Cardiac septum (tissue), 1 donor: Measurements from ENCODE around the gene NAA40. TPM values are rescaled to one million over a fixed set of nuclear protein-coding genes. Genes with fewer than 3 reads are reported as not detected.

Source experiments
- DNase-seq: peaks from one replicate; pipeline ENCODE4 v3.0.0-alpha.2; 2020; ENCODE audit warnings: low spot score
- intact Hi-C: fragments of 100-400 bp; cut with DNase I; formaldehyde crosslinking; loops from one replicate; pipeline ENCODE4 v1.14.0; 2022
- total RNA-seq: library from RNA; stranded (reverse); fragmentation: NEBNext Ultra II Directional; extraction: Animal tissue kit (Norgen Biotek cat#: 25700); gene quantifications from one replicate; pipeline ENCODE4 v1.2.1, GENCODE V29; 2021
- donor health status: DM: no; HTN: no; CAD: no.

NAA40 gene
- total RNA-seq, 1 donor from 2014 or later, result 19.2 TPM

GRCh38 chr11:63974259-63975143 is 35.7 kb downstream of the NAA40 start, which contains the start of gene COX8A:
TSS of gene COX8A (plus strand) at chr11:63974620. CDS start at chr11:63974681, 61 bp downstream.
- peak; percentile 99 for DNase-seq
- intact Hi-C loops, result loop anchor here (1.0 kb wide), 1 partner anchor 136 kb away; no protein-coding TSS in a partner anchor

DNA sequence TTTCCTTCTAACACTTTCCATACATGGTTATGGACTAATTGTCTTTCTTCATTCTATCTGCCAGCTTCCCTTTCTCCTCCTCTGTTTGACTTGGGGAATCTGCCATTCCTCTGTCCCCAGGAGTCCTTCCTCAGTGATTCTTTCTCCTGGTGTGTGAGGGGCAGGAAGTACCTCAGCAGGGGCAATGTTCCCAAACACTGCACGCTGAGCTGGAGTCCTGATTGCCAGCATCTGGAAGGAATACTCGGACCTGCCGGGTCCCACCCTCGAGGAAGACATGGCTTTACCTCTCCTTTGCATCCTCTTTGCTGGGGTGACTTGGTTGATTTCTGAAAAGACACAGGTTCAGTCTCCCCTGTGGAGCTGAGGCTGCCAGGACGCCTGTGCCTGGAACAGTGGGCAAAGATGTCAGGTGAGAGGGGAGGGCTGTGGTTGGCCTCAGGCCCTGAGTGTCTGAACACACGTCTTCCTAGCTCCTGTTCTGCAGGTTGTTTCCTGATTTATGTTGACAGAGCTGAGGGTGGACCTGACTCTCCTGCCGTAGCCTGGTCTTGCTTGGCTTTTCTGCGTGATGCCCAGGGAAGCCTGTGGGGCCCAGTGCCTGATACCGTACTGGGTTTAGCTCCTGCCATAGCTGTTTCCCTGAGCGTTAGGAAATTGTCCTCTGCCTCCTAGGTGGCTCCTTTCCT is 39.9 kb downstream of the NAA40 start:
- intact Hi-C loops, result no loop called here
- no peak for DNase-seq

DNA sequence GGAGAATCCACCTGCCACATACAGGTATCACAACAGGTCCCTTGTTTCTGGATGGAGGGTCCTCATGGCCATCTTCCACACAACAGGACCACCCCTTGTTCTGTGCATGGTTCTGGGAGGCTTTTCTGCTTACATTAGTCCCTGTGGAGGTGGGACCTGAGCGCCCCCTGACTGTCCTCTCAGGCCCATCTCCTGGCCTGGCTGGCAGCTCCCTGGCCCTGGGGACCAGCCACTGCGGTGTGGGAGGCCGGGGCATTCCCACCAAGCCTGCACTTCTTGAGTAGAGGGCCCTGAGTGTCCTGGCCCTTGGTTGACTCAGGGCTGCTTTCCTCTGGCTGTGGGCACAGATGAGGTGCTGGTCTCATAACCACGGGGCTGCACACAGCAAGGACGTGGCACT is 40.6 kb downstream of the NAA40 start:
- no peak for DNase-seq
- intact Hi-C loops, result no loop called here

DNA sequence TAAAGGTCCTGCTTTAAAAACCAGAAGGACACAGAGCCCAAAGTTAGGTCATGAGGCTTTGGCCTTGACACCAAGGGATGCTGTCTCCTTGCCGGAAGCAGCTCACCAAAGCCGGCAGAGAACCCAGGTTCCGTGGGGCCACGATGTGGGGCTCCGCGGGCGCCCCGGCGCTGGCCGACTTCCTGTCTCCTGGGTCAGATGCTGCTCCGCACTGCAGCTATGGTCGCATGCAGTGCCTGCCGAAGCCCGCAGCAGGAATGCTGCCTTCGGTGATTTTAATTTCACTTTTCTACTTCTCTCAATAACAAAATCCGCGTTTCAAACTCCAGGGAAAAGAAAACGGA is 47.0 kb downstream of the NAA40 start:
- intact Hi-C loops, result no loop called here
- DNase-seq, result no peak

- DNase-seq, result peak; percentile 95
- intact Hi-C loops, result no loop called here
Measured at GRCh38 chr11:63986156-63986931, 47.5 kb downstream of the NAA40 start, which contains the start of gene OTUB1. TSS of gene OTUB1 (plus strand) at chr11:63986438. CDS start at chr11:63986457, 19 bp downstream.

DNA sequence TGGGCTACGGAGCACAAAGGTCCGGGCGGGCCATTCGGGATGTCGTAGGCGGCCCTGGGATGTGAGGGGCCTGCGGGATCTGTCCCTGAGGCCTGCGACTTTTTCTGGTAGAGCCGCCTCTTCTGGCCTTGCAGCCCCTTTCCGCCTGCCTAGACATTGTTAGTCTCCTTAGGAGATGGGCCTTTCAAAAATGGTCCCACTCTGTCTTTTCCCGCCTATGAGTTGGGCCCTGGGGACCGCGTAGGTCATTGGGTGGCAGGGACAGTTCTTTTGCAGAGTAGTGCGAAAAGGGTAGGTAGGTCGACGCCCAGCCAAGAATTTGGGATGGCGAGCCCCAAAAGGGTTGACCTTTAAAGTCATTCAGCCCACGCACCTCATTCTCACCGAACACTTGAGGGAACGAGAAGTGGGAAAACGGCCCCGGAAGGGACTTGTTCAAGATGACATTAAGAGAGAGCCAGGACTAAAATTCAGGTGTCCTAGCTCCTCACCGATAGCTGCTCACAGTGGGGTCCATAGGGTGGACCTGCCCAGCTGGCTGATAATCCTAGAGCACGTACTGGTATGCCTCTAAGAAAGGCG is 48.2 kb downstream of the NAA40 start:
- intact Hi-C loops, result no loop called here
- no peak for DNase-seq

DNA sequence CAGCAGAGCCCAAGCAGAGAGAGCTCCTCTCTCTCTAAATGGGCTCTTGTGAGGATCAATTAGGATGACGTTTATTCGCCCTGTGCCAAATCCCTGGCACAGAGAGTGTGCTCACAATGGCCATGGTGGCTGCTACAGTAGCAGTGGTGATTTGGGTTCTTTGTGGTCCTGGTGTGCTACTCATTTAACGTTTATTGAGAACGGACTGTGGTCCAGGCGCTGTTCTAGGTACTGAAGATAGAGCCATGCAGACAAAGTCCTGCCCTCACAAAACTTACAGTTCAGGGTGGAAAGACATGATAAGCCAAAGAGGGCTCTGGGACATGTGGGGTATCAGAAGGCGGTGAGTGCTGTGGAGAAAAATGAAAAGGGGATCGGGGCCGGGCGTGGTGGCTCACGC is 52.8 kb downstream of the NAA40 start:
- intact Hi-C loops, result no loop called here
- DNase-seq, result no peak

GRCh38 chr11:63993100-63993499 is 54.3 kb downstream of the NAA40 start:
- DNase-seq, result no peak
- intact Hi-C loops, result no loop called here

- DNase-seq, result no peak
- intact Hi-C loops, result no loop called here
Measured at GRCh38 chr11:63993993-63994392, 55.2 kb downstream of the NAA40 start.

DNA sequence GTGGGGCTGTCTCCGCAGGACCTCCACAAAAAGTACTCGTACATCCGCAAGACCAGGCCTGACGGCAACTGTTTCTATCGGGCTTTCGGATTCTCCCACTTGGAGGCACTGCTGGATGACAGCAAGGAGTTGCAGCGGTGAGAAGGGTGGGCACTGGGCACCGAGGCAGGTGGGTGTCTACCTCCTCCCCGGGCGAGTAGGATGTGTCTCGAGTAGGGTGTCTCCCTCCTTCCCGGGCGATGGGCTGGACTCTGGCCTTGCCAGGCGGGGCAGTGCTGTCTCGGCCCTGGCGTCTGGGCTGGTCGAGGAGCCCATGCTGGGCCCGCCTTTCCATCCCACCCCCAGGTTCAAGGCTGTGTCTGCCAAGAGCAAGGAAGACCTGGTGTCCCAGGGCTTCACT is 57.7 kb downstream of the NAA40 start:
- intact Hi-C loops, result no loop called here
- no peak for DNase-seq

DNA sequence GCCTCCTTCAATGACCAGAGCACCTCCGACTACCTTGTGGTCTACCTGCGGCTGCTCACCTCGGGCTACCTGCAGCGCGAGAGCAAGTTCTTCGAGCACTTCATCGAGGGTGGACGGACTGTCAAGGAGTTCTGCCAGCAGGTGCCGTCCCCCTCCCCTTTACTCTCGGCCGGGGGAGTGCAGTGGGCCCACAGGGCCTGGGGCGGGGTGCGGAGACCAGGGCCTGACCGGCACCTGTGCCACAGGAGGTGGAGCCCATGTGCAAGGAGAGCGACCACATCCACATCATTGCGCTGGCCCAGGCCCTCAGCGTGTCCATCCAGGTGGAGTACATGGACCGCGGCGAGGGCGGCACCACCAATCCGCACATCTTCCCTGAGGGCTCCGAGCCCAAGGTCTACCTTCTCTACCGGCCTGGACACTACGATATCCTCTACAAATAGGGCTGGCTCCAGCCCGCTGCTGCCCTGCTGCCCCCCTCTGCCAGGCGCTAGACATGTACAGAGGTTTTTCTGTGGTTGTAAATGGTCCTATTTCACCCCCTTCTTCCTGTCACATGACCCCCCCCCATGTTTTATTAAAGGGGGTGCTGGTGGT is 58.4 kb downstream of the NAA40 start:
- no peak for DNase-seq
- intact Hi-C loops, result no loop called here

DNA sequence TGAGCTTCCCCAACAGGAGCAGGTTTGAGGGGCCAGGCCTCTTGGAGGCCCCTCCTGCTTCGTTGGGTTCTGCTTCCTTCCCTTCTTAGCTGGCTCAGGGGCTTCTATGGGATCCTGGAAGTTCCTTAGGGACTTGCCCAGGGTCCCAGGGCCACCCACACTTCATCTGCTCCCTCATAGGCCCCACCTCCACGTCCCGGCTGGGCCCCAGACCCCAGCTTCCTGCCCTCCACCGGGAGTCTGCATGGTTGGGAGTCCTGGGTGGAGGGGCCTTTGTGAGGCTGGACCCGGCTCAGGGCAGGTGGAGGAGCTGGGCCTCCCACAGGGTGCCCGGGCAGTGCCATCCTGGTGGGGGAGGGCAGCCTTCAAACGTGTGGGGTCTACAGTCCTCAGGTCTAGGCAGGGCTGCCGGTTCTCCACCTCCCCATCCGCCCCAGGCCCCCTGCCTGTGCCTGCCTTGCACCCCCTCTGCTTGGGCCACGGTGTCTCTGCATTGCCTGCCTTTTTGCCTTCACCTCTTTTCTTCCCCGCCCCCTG is 59.1 kb downstream of the NAA40 start:
- no peak for DNase-seq
- intact Hi-C loops, result no loop called here

GRCh38 chr11:63998558-63999348 is 60.0 kb downstream of the NAA40 start:
- intact Hi-C loops, result no loop called here

GRCh38 chr11:63999349-64000025 is 60.7 kb downstream of the NAA40 start:
- no peak for DNase-seq
- intact Hi-C loops, result loop anchor here (1.0 kb wide), 1 partner anchor 149 kb away; no protein-coding TSS in a partner anchor

More at GRCh38 chr11:63998558-63999348, 60.0 kb downstream of the NAA40 start:
- DNase-seq, result no peak

GRCh38 chr11:64000026-64000739 is 61.4 kb downstream of the NAA40 start:
- intact Hi-C loops, result loop anchor here (1.0 kb wide), 1 partner anchor 148 kb away; no protein-coding TSS in a partner anchor
- no peak for DNase-seq

- DNase-seq, result no peak
- intact Hi-C loops, result loop anchor here (1.0 kb wide), 1 partner anchor 147 kb away; no protein-coding TSS in a partner anchor
Measured at GRCh38 chr11:64000740-64001483, 62.1 kb downstream of the NAA40 start.
